Fibroblast of gingiva (primary cell): Measurements from ENCODE around the gene UGT1A9.

ENCODE experiments used
- DNase-seq: peaks from one replicate; pipeline ENCODE4 v3.0.0-alpha.2; 2011; ENCODE audit warnings: low read depth

UGT1A9 gene

GRCh38 chr2:233817361-233817911, 145.7 kb downstream of the UGT1A9 start:
- DNase-seq, result no peak

GRCh38 chr2:233817995-233818638, 146.4 kb downstream of the UGT1A9 start:
- DNase-seq, result no peak

GRCh38 chr2:233818639-233819621, 147.2 kb downstream of the UGT1A9 start:
- DNase-seq, result no peak

- no peak for DNase-seq
Observed at GRCh38 chr2:233819884-233820773, 148.4 kb downstream of the UGT1A9 start.

GRCh38 chr2:233820774-233821105, 149.0 kb downstream of the UGT1A9 start:
- DNase-seq, result no peak

GRCh38 chr2:233821196-233821595, 149.5 kb downstream of the UGT1A9 start:
- no peak for DNase-seq

GRCh38 chr2:233821709-233822100, 150.0 kb downstream of the UGT1A9 start:
- no peak for DNase-seq

GRCh38 chr2:233822101-233822771, 150.5 kb downstream of the UGT1A9 start:
- no peak for DNase-seq
